ENCODE data around the gene ARHGEF19.

DNA sequence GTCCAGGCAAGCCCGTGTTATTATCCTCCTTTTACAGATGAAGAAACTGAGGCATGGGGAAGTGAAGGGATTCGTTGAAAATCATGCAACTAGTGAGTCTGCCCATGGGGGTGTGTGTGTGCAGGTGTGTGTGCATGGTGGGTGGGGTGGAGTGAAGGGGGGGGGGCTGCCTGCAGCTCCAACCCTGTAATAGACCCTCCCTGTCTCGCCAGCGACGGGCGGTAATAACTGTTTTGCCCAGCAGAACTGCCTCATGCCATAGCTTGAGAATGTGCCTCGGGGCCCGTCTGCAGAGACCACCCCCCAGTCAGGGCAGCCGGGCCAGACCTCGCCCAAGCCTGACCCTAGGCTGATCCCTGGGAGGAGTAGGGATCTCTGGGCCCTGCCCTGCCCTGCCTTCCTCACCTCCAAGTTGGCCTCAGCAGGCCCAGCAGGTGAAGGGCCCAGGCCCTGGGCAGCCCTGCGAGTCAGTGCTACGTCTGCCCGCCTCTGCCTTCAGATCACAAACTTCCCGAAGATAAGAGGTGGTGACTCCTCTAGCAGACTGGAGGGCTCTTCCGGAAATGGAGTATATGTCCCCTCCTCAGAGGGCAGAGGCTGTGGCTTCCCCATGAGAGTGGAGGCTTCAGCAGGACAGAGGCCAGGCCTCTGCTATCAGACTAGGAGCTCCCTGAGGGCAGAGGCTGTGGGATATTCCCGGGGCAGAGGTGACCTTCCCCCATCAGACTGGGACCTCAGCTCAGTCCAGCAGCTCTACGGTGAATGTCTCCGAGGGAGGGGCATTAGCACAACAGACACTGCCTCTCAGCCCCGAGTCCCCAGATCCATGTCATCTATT lies 40.9 kb downstream of the ARHGEF19 start:
- TF ChIP-seq, protein P1, sequence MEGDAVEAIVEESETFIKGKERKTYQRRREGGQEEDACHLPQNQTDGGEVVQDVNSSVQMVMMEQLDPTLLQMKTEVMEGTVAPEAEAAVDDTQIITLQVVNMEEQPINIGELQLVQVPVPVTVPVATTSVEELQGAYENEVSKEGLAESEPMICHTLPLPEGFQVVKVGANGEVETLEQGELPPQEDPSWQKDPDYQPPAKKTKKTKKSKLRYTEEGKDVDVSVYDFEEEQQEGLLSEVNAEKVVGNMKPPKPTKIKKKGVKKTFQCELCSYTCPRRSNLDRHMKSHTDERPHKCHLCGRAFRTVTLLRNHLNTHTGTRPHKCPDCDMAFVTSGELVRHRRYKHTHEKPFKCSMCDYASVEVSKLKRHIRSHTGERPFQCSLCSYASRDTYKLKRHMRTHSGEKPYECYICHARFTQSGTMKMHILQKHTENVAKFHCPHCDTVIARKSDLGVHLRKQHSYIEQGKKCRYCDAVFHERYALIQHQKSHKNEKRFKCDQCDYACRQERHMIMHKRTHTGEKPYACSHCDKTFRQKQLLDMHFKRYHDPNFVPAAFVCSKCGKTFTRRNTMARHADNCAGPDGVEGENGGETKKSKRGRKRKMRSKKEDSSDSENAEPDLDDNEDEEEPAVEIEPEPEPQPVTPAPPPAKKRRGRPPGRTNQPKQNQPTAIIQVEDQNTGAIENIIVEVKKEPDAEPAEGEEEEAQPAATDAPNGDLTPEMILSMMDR (IDR thresholded peaks at IDR 0.05; ENCODE audit: low read depth, low read length): no peak
- TF ChIP-seq POLR2A (IDR thresholded peaks at IDR 0.05; ENCODE audit: extremely low read depth, insufficient read length): no peak
